Loucy (cell line): ENCODE data around the gene TTLL7.

Experiments used
- H2AFZ ChIP-seq: fragments of 200-600 bp; sonication (generic); 2 replicates; pipeline ENCODE4 v1.6.0; 2016; ENCODE audit warnings: antibody characterized with exemption, mild to moderate bottlenecking, low read length, moderate library complexity
- H3F3A ChIP-seq: fragments of 200-600 bp; 2 replicates; pipeline ENCODE4 v1.6.0; 2016; ENCODE audit warnings: antibody characterized with exemption, low read depth, mild to moderate bottlenecking
- H3K27me3 ChIP-seq: fragments of 200-600 bp; sonication (generic); 2 replicates; pipeline ENCODE4 v1.6.1; 2014; ENCODE audit warnings: low read length, mild to moderate bottlenecking; ENCODE audit not compliant: insufficient read depth, poor library complexity, severe bottlenecking
- H3K36me3 ChIP-seq: fragments of 200-600 bp; sonication (generic); 2 replicates; pipeline ENCODE4 v1.6.1; 2016; ENCODE audit warnings: low read length; ENCODE audit not compliant: insufficient read depth
- H3K4me1 ChIP-seq: fragments of 200-600 bp; sonication (generic); 2 replicates; pipeline ENCODE4 v1.5.1; 2014; ENCODE audit warnings: low read length, mild to moderate bottlenecking; ENCODE audit not compliant: insufficient read depth, poor library complexity, severe bottlenecking
- H3K4me2 ChIP-seq: fragments of 200-600 bp; sonication (generic); 2 replicates; pipeline ENCODE4 v1.6.0; 2014; ENCODE audit warnings: antibody characterized with exemption, low read length, low read depth, mild to moderate bottlenecking; ENCODE audit not compliant: poor library complexity, severe bottlenecking
- H3K4me3 ChIP-seq: fragments of 200-600 bp; sonication (generic); 2 replicates; pipeline ENCODE4 v1.5.1; 2014; ENCODE audit warnings: low read length, mild to moderate bottlenecking, mixed read lengths; ENCODE audit not compliant: poor library complexity, severe bottlenecking
- H3K79me2 ChIP-seq: fragments of 200-600 bp; sonication (generic); 2 replicates; pipeline ENCODE4 v1.6.1; 2014; ENCODE audit warnings: low read length; ENCODE audit not compliant: insufficient read depth
- H3K9ac ChIP-seq: fragments of 200-600 bp; sonication (generic); 2 replicates; pipeline ENCODE4 v1.6.0; 2014; ENCODE audit warnings: mild to moderate bottlenecking, low read depth, low read length, moderate library complexity; ENCODE audit not compliant: poor library complexity, severe bottlenecking
- H3K9me2 ChIP-seq: fragments of 200-600 bp; sonication (generic); replicated peaks from 2 replicates; pipeline ENCODE4 v1.6.1; 2016; ENCODE audit warnings: low read depth, low read length, mixed read lengths
- H3K9me3 ChIP-seq: fragments of 200-600 bp; sonication (generic); 2 replicates; pipeline ENCODE4 v1.6.1; 2014; ENCODE audit warnings: mild to moderate bottlenecking, antibody characterized with exemption, low read length, low read depth; ENCODE audit not compliant: insufficient read depth
- H4K20me1 ChIP-seq: fragments of 200-600 bp; sonication (generic); 2 replicates; pipeline ENCODE4 v1.6.0; 2014; ENCODE audit warnings: antibody characterized with exemption, low read length, mild to moderate bottlenecking; ENCODE audit not compliant: insufficient read depth, poor library complexity, severe bottlenecking
- EZH2phosphoT487 ChIP-seq: fragments of 200-600 bp; IDR thresholded peaks from 2 replicates; pipeline ENCODE4 v1.6.1; 2018; ENCODE audit warnings: antibody characterized with exemption, mild to moderate bottlenecking, moderate library complexity, borderline replicate concordance
- TF ChIP-seq, protein P1 (sequence below): fragments of 200-600 bp; sonication (generic); conservative IDR thresholded peaks from 2 replicates; pipeline ENCODE4 v1.5.1; 2014; ENCODE audit warnings: mild to moderate bottlenecking, antibody characterized with exemption, low read length

The TTLL7 gene

DNA sequence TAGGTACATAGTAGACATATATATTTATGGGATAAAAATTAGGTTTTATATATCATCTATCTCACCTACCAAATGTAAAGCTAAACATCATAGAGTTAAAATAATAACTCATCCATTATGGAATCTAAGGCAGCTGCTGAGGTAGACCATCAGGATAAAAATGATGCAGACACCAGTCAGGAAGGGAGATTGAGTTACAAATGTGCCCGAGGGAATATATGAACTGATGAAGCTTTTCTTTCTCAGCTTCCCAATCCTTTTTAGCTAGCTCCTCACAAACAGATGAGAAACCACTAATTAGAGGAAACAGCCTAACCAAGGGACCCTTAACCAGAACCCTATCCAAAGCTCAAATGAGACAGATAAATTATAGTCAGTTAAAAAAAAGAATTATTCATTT lies 20.9 kb downstream of the TTLL7 start:
- Histone ChIP-seq H3K9ac (no peak overlapping the region), H2AFZ (no peak overlapping the region), H3K4me1 (no peaks in the 10 kb centered on the region), H3K4me3 (no peak overlapping the region), H3F3A (no peaks in the 10 kb centered on the region), H3K9me3 (no peaks in the 10 kb centered on the region), H3K9me2 (no peaks in the 10 kb centered on the region), H3K4me2 (no peak overlapping the region), H3K36me3 (no peaks in the 10 kb centered on the region), H3K79me2 (no peaks in the 10 kb centered on the region), H4K20me1 (no peaks in the 10 kb centered on the region), H3K27me3 (no peaks in the 10 kb centered on the region)
- TF ChIP-seq, protein P1, sequence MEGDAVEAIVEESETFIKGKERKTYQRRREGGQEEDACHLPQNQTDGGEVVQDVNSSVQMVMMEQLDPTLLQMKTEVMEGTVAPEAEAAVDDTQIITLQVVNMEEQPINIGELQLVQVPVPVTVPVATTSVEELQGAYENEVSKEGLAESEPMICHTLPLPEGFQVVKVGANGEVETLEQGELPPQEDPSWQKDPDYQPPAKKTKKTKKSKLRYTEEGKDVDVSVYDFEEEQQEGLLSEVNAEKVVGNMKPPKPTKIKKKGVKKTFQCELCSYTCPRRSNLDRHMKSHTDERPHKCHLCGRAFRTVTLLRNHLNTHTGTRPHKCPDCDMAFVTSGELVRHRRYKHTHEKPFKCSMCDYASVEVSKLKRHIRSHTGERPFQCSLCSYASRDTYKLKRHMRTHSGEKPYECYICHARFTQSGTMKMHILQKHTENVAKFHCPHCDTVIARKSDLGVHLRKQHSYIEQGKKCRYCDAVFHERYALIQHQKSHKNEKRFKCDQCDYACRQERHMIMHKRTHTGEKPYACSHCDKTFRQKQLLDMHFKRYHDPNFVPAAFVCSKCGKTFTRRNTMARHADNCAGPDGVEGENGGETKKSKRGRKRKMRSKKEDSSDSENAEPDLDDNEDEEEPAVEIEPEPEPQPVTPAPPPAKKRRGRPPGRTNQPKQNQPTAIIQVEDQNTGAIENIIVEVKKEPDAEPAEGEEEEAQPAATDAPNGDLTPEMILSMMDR, result no peak
- TF ChIP-seq EZH2phosphoT487, result no peak

DNA sequence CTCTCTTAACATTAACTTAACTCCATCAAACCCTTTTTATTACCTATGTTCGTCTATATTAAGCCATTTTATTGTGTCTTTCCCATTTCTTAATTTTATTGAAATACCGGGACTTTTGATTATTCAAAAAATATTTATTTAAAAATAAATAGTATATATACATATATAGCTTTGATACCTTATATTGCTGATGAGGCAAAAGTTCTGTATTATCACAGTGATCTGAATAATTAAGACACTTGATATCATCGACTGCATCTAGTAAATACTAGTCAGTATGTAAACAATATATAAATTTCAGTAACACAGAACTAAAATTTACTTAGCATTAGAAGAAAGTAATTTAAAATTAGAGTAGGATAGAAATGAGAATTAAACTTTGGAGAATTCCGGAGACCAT lies 22.0 kb downstream of the TTLL7 start:
- H3K9me3 ChIP-seq, result no peaks in the 10 kb centered on the region
- H3K4me1 ChIP-seq, result no peaks in the 10 kb centered on the region
- no peaks in the 10 kb centered on the region for H3K9me2 ChIP-seq
- H2AFZ ChIP-seq, result no peak overlapping the region
- no peak for TF ChIP-seq EZH2phosphoT487
- TF ChIP-seq, protein P1, result no peak
- H3K4me2 ChIP-seq, result no peak overlapping the region
- no peaks in the 10 kb centered on the region for H3F3A ChIP-seq
- no peak overlapping the region for H3K9ac ChIP-seq
- H3K79me2 ChIP-seq, result no peaks in the 10 kb centered on the region
- no peaks in the 10 kb centered on the region for H3K36me3 ChIP-seq
- H3K27me3 ChIP-seq, result no peaks in the 10 kb centered on the region
- no peak overlapping the region for H3K4me3 ChIP-seq
- no peaks in the 10 kb centered on the region for H4K20me1 ChIP-seq

DNA sequence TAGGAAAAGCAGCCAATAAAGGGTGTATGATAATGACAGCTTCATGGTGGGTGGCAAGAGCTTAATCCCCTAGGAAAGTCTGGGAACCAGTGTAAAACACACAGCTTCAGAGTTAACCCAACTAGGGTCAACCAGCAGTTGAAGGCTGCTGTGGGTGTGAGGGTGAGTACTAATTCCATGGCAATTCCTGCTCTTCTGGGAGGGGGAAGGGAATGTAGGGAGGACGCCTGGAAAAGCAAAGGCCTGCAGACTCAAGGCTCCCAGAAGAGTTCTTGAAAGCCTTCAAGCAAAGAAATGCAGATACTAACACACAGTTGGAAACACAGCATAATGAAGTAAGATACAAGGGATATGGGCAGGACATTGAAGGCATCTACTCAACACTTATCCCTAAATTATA lies 28.1 kb downstream of the TTLL7 start:
- Histone ChIP-seq H3K9me2 (no peaks in the 10 kb centered on the region), H3K27me3 (no peaks in the 10 kb centered on the region), H3F3A (no peaks in the 10 kb centered on the region), H3K4me1 (peaks cover 12% of the 10 kb centered on the region), H3K36me3 (no peaks in the 10 kb centered on the region), H3K9me3 (no peaks in the 10 kb centered on the region), H3K4me2 (no peak overlapping the region), H2AFZ (no peak overlapping the region), H3K4me3 (no peak overlapping the region), H4K20me1 (no peaks in the 10 kb centered on the region), H3K9ac (no peak overlapping the region), H3K79me2 (no peaks in the 10 kb centered on the region)
- TF ChIP-seq EZH2phosphoT487, result no peak

DNA sequence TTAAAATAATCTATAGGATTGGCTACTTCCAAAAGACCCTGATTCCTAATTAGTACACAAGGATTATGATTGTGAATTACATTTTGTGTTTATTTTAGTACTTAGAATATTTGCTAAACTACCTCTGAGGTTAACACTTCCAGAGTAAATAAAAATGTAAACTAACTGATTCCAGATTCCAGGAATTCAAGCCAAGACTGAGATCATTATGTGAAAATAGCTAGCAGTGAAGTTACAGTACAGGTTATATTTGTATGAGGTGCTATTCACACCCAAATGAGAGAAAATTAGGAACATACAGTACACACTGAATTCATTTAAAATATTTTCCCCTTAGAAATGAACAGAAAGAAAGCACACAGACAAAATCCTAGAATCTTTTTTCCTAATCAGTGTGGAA lies 28.8 kb downstream of the TTLL7 start:
- no peaks in the 10 kb centered on the region for H4K20me1 ChIP-seq
- no peaks in the 10 kb centered on the region for H3K9me3 ChIP-seq
- H3K9ac ChIP-seq, result no peak overlapping the region
- H3K4me3 ChIP-seq, result no peak overlapping the region
- no peaks in the 10 kb centered on the region for H3K27me3 ChIP-seq
- no peak overlapping the region for H3K4me2 ChIP-seq
- H3K9me2 ChIP-seq, result no peaks in the 10 kb centered on the region
- H3K79me2 ChIP-seq, result no peaks in the 10 kb centered on the region
- TF ChIP-seq, protein P1, result no peak
- no peak for TF ChIP-seq EZH2phosphoT487
- H3K4me1 ChIP-seq, result peaks cover 12% of the 10 kb centered on the region
- no peaks in the 10 kb centered on the region for H3K36me3 ChIP-seq
- no peak overlapping the region for H2AFZ ChIP-seq
- H3F3A ChIP-seq, result no peaks in the 10 kb centered on the region
